ENCODE results near the gene PIM1.

GRCh38 chr6:37143585-37143984 is 26.4 kb upstream of the PIM1 start:
- no peak for TF ChIP-seq CTCF (IDR thresholded peaks at IDR 0.05; ENCODE audit: low read depth, low read length)
- no peak for TF ChIP-seq EZH2phosphoT487 (IDR thresholded peaks at IDR 0.05; ENCODE audit: low read depth)

Measured in OCI-LY3 (cell line).